22Rv1 (cell line): ENCODE data around the gene GMPR2.

Source experiments
- H3K27ac ChIP-seq: fragments of 450-650 bp; 2 replicates; pipeline ENCODE4 v1.5.1; 2017
- ZFX ChIP-seq: fragments of 450-650 bp; IDR thresholded peaks from 2 replicates; pipeline ENCODE4 v1.6.1; 2017; ENCODE audit warnings: antibody characterized with exemption, borderline replicate concordance
- TF ChIP-seq, protein P1 (sequence below): fragments of 450-650 bp; IDR thresholded peaks from 2 replicates; pipeline ENCODE4 v1.5.1; 2017; ENCODE audit warnings: mild to moderate bottlenecking

Gene GMPR2

DNA sequence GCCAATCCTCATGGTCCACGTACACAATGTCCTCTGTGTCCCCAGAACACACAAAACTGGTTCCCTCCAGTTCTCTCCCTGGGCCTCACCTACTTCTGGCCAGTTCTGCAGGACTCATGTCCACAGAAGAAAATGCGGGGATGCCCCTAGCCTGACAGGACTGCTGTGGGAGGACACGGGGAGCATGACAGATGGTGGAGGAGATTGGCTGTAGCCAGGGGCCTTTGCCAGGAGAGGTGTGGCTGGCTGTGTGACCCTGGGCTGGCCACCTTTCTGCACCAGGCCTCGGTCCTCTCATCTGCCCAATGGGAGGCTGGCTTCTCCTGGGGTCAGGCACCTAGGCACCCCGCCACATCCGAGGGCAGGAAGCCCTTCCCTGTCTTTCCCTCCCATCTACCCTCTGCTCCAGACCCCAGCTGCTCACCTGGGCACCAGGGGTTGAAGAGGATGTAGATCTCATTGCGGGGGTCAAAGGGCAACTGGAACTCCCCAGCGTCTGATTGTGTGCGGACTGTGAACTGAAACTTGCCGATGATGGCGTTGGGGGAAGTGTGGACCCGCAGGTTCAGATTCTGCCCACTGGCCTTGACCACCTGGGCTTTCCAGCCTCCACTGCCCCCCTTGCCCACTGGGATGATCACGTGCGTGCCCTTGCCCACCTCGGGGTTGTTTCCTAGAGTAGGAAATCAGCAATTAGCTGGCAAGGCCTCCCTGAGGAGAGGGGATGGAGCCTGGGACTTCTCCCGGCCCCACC is 27.5 kb downstream of the GMPR2 start:
- TF ChIP-seq, protein P1, sequence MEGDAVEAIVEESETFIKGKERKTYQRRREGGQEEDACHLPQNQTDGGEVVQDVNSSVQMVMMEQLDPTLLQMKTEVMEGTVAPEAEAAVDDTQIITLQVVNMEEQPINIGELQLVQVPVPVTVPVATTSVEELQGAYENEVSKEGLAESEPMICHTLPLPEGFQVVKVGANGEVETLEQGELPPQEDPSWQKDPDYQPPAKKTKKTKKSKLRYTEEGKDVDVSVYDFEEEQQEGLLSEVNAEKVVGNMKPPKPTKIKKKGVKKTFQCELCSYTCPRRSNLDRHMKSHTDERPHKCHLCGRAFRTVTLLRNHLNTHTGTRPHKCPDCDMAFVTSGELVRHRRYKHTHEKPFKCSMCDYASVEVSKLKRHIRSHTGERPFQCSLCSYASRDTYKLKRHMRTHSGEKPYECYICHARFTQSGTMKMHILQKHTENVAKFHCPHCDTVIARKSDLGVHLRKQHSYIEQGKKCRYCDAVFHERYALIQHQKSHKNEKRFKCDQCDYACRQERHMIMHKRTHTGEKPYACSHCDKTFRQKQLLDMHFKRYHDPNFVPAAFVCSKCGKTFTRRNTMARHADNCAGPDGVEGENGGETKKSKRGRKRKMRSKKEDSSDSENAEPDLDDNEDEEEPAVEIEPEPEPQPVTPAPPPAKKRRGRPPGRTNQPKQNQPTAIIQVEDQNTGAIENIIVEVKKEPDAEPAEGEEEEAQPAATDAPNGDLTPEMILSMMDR = no peak
- no peak for TF ChIP-seq ZFX

GRCh38 chr14:24260780-24261157 is 28.0 kb downstream of the GMPR2 start:
- TF ChIP-seq, protein P1 = no peak
- no peak for TF ChIP-seq ZFX
- no peak overlapping the region for H3K27ac ChIP-seq

More for the DNA sequence above, 27.5 kb downstream of the GMPR2 start:
- no peak overlapping the region for H3K27ac ChIP-seq

DNA sequence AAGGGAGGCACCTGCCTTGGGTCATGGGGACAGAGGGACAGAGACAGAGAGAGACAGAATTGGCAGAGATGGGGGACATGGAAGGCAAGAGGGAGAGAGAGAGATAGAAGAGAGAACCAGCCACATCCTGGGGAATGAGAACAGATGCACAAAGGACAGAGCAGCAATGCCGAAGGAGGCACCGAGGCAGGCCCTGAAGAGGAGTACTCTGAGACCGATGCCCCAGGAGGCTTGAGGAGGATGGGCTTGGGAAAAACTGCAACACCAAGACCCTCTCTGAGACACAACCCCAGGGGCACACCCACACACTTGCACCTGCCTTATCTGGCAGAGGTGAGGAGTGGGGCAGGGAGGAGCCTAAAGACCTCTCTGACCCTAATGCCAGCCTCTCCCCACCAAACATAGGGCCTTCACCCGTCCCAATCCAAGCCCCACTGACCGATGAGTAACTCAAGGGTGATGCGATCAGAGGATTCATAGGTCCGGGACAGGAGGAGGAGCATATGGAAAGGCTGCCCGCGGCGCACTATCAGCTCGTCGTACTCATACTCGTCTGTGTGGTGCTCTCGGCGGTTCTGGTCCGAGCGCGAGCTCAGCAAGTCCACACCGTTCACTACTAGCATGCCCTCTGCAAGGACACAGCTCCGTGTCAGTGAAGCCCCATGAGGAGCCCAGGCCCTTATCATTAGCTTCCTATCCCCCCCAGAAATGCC is 28.7 kb downstream of the GMPR2 start:
- TF ChIP-seq, protein P1 = no peak
- no peak for TF ChIP-seq ZFX
- no peak overlapping the region for H3K27ac ChIP-seq

- no peak overlapping the region for H3K27ac ChIP-seq
These were observed 29.2 kb downstream of the GMPR2 start for GRCh38 chr14:24261969-24262327.

DNA sequence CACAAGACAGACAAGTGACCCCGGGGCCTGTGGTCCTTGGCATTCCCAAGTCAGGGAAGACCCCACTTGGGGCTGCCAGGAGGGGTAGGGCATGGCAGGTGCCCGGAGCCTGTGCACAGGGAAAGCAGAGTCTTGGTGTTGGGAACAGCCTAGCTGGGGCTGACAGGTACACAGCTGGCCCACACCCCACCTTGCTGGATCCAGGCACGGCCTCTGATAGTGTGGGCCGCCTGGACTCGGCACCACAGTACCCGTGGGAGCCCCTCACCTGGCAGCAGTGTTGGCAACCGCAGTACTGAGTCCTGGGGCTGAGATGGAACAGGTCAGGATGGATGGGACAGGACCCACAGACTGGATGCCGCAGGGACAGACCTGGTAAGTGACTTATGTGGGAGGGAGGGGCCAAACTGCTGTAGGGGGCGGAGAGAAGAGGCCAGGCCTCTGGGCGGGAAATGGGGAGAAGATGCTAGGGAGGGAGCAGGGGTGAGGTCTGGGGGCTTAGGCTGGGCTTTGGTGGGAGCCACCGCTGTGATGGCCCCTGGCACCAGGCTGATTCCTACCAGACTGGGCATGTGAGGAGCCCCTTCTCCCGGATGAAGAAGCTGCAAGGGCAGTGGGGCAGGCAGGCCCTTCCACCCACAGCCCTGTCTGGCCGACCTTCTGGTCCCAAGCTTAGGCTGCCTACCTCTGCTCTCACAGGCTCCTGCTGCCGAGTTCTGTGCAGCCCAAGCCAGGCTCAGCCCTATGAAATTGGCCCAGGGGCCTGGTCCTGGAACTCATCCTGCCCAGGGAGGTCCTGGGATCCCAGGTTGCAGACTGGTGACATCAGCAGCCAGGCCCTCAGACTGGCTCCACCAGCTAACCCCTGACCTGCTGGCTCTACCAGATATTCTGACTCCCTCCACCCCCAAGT is 30.3 kb downstream of the GMPR2 start, which contains the start of gene TGM1:
TGM1 (minus strand) TSS at position 357 of the 913 bp plus-strand sequence. CDS start 825 bp downstream, outside the sequence.
- H3K27ac ChIP-seq = 0 out of 2 replicates have a peak within 1 kb of the TSS, but pooled peaks have one; percentile 7
- TF ChIP-seq ZFX = no peak
- TF ChIP-seq, protein P1 = no peak

More at GRCh38 chr14:24261969-24262327, 29.2 kb downstream of the GMPR2 start:
- no peak for TF ChIP-seq ZFX
- TF ChIP-seq, protein P1 = no peak

DNA sequence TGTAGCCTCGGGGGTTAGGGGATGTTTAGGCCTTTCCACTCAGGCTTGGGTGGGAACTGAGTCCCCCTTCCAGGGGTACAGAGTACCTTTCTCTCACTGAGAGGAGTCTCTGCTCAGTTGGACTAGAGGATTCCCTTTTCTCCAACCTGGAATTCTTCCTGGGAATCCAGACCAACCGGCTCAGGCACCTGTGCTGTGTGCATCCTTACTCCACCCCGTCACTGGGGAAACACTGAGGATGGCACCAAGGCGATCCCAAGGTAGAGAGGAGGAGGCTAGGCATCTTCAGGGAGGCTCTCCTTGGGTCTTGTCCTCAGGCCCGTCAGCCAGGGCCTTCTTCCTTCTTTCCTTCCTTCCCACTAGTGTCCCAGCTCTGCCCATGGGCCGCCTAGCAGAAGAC is 31.1 kb downstream of the GMPR2 start:
- TF ChIP-seq, protein P1 = no peak
- no peak for TF ChIP-seq ZFX
- 0 out of 2 replicates have a peak overlapping the region, but pooled peaks have one; percentile 7 for H3K27ac ChIP-seq
